SK-N-SH (cell line): ENCODE data around the gene KIAA0513. TPM values are rescaled to one million over a fixed set of nuclear protein-coding genes. Genes with fewer than 3 reads are reported as not detected.

ENCODE experiments used
- CTCF ChIA-PET: fragments of 300-600, 350-600 bp; formaldehyde crosslinking; extraction: SDS; loops from one replicate; lab custom pipeline; 2021; lab: Yijun Ruan, JAX
- POLR2A ChIA-PET: fragments of 350-600 bp; sonication (Branson Sonifier 250); formaldehyde crosslinking; extraction: SDS; loops from one replicate; lab custom pipeline; 2020; ENCODE audit warnings: antibody characterized with exemption, inconsistent platforms; lab: Yijun Ruan, JAX
- DNase-seq: peaks from one replicate; pipeline ENCODE4 v3.0.0; 2012
- H2AFZ ChIP-seq: fragments of 200-600 bp; sonication (generic); 2 replicates; pipeline ENCODE4 v1.8.1; 2016; ENCODE audit warnings: antibody characterized with exemption, mild to moderate bottlenecking, low read depth
- H3F3A ChIP-seq: fragments of 200-600 bp; sonication (generic); replicated peaks from 2 replicates; pipeline ENCODE3; 2016; ENCODE audit warnings: antibody characterized with exemption, mild to moderate bottlenecking; ENCODE audit not compliant: insufficient read depth
- H3K27ac ChIP-seq, 2 experiments: fragments of 200-500 bp in 1 of 2; fragments of 200-600 bp in 1 of 2; sonication (Bioruptor generic) in 1 of 2; sonication (generic), shearing (Covaris generic) in 1 of 2; 2 replicates each; pipeline versions ENCODE4 v1.5.1 to v1.6.1; 2014 to 2016; ENCODE audit warnings: low read depth in 2 of 2, inconsistent platforms in 1 of 2, low read length in 1 of 2, mild to moderate bottlenecking in 1 of 2, mixed read lengths in 1 of 2
- H3K27me3 ChIP-seq: fragments of 200-600 bp; sonication (generic), shearing (Covaris generic); 2 replicates; pipeline ENCODE4 v1.6.1; 2016; ENCODE audit warnings: mixed run types; ENCODE audit not compliant: insufficient read depth
- H3K36me3 ChIP-seq, 2 experiments: fragments of 200-500 bp in 1 of 2; fragments of 200-600 bp in 1 of 2; sonication (Bioruptor generic) in 1 of 2; sonication (generic) in 1 of 2; replicated peaks in 1 of 2; 2 replicates each; pipeline versions ENCODE3 to v1.5.1; 2014 to 2016; ENCODE audit warnings: low read length in 1 of 2, mild to moderate bottlenecking in 1 of 2; ENCODE audit not compliant: insufficient read depth in 2 of 2, control insufficient read depth in 1 of 2
- H3K4me1 ChIP-seq, 2 experiments: fragments of 200-500 bp in 1 of 2; fragments of 200-600 bp in 1 of 2; sonication (Bioruptor generic) in 1 of 2; sonication (generic), shearing (Covaris generic) in 1 of 2; 2 replicates each; pipeline versions ENCODE4 v1.5.1 to v1.6.1; 2014 to 2016; ENCODE audit warnings: low read depth in 1 of 2, low read length in 1 of 2, mixed run types in 1 of 2; ENCODE audit not compliant: insufficient read depth in 2 of 2, control insufficient read depth in 1 of 2
- H3K4me2 ChIP-seq: fragments of 200-600 bp; sonication (generic), shearing (Covaris generic); 2 replicates; pipeline ENCODE4 v1.6.1; 2017; ENCODE audit warnings: mixed run types
- H3K4me3 ChIP-seq, 2 experiments: fragments of 200-500 bp in 1 of 2; fragments of 200-600 bp in 1 of 2; sonication (Bioruptor generic) in 1 of 2; sonication (generic), shearing (Covaris generic) in 1 of 2; 2 replicates each; pipeline versions ENCODE4 v1.5.1 to v1.8.1; 2014 to 2016; ENCODE audit warnings: low read depth in 2 of 2, inconsistent platforms in 1 of 2, low read length in 1 of 2, mild to moderate bottlenecking in 1 of 2, mixed read lengths in 1 of 2, moderate library complexity in 1 of 2
- H3K79me2 ChIP-seq: fragments of 200-600 bp; sonication (generic); 2 replicates; pipeline ENCODE4 v1.8.1; 2017; ENCODE audit warnings: mild to moderate bottlenecking; ENCODE audit not compliant: insufficient read depth
- H3K9ac ChIP-seq: fragments of 200-600 bp; sonication (generic); 2 replicates; pipeline ENCODE4 v1.6.1; 2017; ENCODE audit warnings: mixed run types
- H3K9me2 ChIP-seq: fragments of 200-600 bp; sonication (generic); 2 replicates; pipeline ENCODE4 v1.6.1; 2017; ENCODE audit warnings: mixed run types
- H3K9me3 ChIP-seq: fragments of 200-600 bp; sonication (generic); 2 replicates; pipeline ENCODE4 v1.6.1; 2017; ENCODE audit warnings: mixed run types, mild to moderate bottlenecking, moderate library complexity
- H4K20me1 ChIP-seq: fragments of 200-600 bp; sonication (generic); 2 replicates; pipeline ENCODE4 v1.6.1; 2017; ENCODE audit warnings: mild to moderate bottlenecking, mixed run types; ENCODE audit not compliant: insufficient read depth
- CHD2 ChIP-seq: fragments of 150-350 bp; IDR thresholded peaks from 2 replicates; pipeline ENCODE4 v1.6.1; 2018; ENCODE audit warnings: low read length; ENCODE audit not compliant: partially characterized antibody
- ELF1 ChIP-seq: IDR thresholded peaks from 2 replicates; pipeline ENCODE4 v1.4.0; 2012
- FOXM1 ChIP-seq: IDR thresholded peaks from 2 replicates; pipeline ENCODE4 v1.4.0; 2012; ENCODE audit warnings: low read depth, mild to moderate bottlenecking
- JUND ChIP-seq: IDR thresholded peaks from 2 replicates; pipeline ENCODE4 v1.4.0; 2012
- MEF2A ChIP-seq: IDR thresholded peaks from 2 replicates; pipeline ENCODE4 v1.4.0; 2012; ENCODE audit warnings: low read depth, borderline replicate concordance
- NRF1 ChIP-seq: IDR thresholded peaks from 2 replicates; pipeline ENCODE4 v1.6.1; 2012; ENCODE audit warnings: low read depth, mild to moderate bottlenecking, low read length
- POLR2AphosphoS5 ChIP-seq: IDR thresholded peaks from 2 replicates; pipeline ENCODE4 v1.6.1; 2012; ENCODE audit warnings: low read depth, low read length
- RAD21 ChIP-seq: IDR thresholded peaks from 2 replicates; pipeline ENCODE4 v1.6.1; 2012; ENCODE audit warnings: mild to moderate bottlenecking, low read length
- RCOR1 ChIP-seq: fragments of 150-350 bp; IDR thresholded peaks from 2 replicates; pipeline ENCODE4 v1.6.1; 2017; ENCODE audit warnings: antibody characterized with exemption, low read length
- RFX5 ChIP-seq: IDR thresholded peaks from 2 replicates; pipeline ENCODE4 v1.6.1; 2012; ENCODE audit warnings: mild to moderate bottlenecking, improper control_type of control experiment, low read length
- RXRA ChIP-seq: IDR thresholded peaks from 2 replicates; pipeline ENCODE4 v1.4.0; 2012; ENCODE audit warnings: low read depth, mild to moderate bottlenecking, borderline replicate concordance
- TAF1 ChIP-seq: IDR thresholded peaks from 2 replicates; pipeline ENCODE4 v1.6.1; 2012; ENCODE audit warnings: low read depth, mild to moderate bottlenecking, low read length, moderate library complexity, borderline replicate concordance
- YY1 ChIP-seq: IDR thresholded peaks from 2 replicates; pipeline ENCODE4 v1.4.0; 2012; ENCODE audit warnings: low read depth, mild to moderate bottlenecking
- WGBS: methylation state at CpG from one replicate; pipeline ENCODE4 v1.1.6; 2017; ENCODE audit warnings: low lambda C conversion rate; 5-methylcytosine and 5-hydroxymethylcytosine counted together
- polyA plus RNA-seq, 3 experiments: library from polyadenylated mRNA; depleted of rRNA; stranded (reverse); fragments of >200 nt; gene quantifications; 2 replicates each; pipeline ENCODE4 v1.2.3, GENCODE V29; 2012
- TF ChIP-seq, protein P1 (sequence below): fragments of 150-350 bp; IDR thresholded peaks from 2 replicates; pipeline ENCODE4 v1.6.1; 2016; ENCODE audit warnings: mild to moderate bottlenecking, low read depth, low read length
- TF ChIP-seq, protein P2 (sequence below): IDR thresholded peaks from 2 replicates; pipeline ENCODE4 v1.6.1; 2012; ENCODE audit warnings: mild to moderate bottlenecking, low read depth, low read length, moderate library complexity
- TF ChIP-seq, protein P3 (sequence below): IDR thresholded peaks from 2 replicates; pipeline ENCODE4 v1.4.0; 2012; ENCODE audit warnings: low read depth, borderline replicate concordance
- TF ChIP-seq, protein P4 (sequence below): IDR thresholded peaks from 2 replicates; pipeline ENCODE4 v1.4.0; 2012; ENCODE audit warnings: low read depth, borderline replicate concordance

The KIAA0513 gene
- polyA plus RNA-seq, 1 of the 3 experiments (the other 2 are of a cell fraction) = 6.5 TPM

DNA sequence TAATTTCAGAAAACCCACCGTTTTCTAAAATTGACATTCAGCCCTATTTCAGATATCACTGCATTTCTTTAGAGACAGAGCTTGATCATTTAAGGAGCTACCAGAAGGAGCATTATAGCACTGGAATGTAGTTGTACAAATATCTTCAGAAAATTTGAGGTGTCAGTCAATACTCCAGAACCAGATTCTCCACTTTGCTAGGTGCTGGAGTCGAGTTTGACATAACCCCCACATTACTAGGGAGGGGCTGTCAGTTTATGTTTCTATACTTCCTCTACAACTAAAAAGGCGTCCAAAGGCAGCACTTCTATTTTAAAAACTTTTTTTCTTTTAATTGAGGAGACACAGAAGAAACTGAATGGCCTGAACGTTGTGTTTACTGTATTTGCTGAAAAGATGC is 892 bp upstream of the KIAA0513 start:
- 76% methylated on average over 4 of the region's 4 CpGs for WGBS
- peaks cover 15 to 20% of the 10 kb centered on the region in 2 experiments for H3K4me1 ChIP-seq
- H3F3A ChIP-seq = peaks cover 23% of the 10 kb centered on the region
- peaks cover 7% of the 10 kb centered on the region; the same call in 1 of the 2 replicates for H3K79me2 ChIP-seq
- H2AFZ ChIP-seq = peak overlapping the region; percentile 76; the same call in 1 of the 2 replicates
- H3K27ac ChIP-seq = peak overlapping the region in 1 of 2 experiments; percentile 59; a peak in 2 of 4 replicates
- no peaks in the 10 kb centered on the region for H3K9me3 ChIP-seq
- POLR2A ChIA-PET = no interaction called here
- H3K9ac ChIP-seq = peak overlapping the region; percentile 85
- no peaks in the 10 kb centered on the region for H3K27me3 ChIP-seq
- no peaks in the 10 kb centered on the region for H4K20me1 ChIP-seq
- TF ChIP-seq TAF1 (no peak), FOXM1 (no peak), CHD2 (no peak), ELF1 (no peak), RXRA (no peak), NRF1 (no peak), RCOR1 (no peak), RFX5 (no peak), RAD21 (no peak), MEF2A (no peak), JUND (no peak), YY1 (no peak), POLR2AphosphoS5 (no peak)
- TF ChIP-seq, protein P1, sequence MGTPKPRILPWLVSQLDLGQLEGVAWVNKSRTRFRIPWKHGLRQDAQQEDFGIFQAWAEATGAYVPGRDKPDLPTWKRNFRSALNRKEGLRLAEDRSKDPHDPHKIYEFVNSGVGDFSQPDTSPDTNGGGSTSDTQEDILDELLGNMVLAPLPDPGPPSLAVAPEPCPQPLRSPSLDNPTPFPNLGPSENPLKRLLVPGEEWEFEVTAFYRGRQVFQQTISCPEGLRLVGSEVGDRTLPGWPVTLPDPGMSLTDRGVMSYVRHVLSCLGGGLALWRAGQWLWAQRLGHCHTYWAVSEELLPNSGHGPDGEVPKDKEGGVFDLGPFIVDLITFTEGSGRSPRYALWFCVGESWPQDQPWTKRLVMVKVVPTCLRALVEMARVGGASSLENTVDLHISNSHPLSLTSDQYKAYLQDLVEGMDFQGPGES = no peak
- TF ChIP-seq, protein P2, sequence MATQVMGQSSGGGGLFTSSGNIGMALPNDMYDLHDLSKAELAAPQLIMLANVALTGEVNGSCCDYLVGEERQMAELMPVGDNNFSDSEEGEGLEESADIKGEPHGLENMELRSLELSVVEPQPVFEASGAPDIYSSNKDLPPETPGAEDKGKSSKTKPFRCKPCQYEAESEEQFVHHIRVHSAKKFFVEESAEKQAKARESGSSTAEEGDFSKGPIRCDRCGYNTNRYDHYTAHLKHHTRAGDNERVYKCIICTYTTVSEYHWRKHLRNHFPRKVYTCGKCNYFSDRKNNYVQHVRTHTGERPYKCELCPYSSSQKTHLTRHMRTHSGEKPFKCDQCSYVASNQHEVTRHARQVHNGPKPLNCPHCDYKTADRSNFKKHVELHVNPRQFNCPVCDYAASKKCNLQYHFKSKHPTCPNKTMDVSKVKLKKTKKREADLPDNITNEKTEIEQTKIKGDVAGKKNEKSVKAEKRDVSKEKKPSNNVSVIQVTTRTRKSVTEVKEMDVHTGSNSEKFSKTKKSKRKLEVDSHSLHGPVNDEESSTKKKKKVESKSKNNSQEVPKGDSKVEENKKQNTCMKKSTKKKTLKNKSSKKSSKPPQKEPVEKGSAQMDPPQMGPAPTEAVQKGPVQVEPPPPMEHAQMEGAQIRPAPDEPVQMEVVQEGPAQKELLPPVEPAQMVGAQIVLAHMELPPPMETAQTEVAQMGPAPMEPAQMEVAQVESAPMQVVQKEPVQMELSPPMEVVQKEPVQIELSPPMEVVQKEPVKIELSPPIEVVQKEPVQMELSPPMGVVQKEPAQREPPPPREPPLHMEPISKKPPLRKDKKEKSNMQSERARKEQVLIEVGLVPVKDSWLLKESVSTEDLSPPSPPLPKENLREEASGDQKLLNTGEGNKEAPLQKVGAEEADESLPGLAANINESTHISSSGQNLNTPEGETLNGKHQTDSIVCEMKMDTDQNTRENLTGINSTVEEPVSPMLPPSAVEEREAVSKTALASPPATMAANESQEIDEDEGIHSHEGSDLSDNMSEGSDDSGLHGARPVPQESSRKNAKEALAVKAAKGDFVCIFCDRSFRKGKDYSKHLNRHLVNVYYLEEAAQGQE = no peak
- TF ChIP-seq, protein P3, sequence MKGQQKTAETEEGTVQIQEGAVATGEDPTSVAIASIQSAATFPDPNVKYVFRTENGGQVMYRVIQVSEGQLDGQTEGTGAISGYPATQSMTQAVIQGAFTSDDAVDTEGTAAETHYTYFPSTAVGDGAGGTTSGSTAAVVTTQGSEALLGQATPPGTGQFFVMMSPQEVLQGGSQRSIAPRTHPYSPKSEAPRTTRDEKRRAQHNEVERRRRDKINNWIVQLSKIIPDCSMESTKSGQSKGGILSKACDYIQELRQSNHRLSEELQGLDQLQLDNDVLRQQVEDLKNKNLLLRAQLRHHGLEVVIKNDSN = no peak
- TF ChIP-seq, protein P4, sequence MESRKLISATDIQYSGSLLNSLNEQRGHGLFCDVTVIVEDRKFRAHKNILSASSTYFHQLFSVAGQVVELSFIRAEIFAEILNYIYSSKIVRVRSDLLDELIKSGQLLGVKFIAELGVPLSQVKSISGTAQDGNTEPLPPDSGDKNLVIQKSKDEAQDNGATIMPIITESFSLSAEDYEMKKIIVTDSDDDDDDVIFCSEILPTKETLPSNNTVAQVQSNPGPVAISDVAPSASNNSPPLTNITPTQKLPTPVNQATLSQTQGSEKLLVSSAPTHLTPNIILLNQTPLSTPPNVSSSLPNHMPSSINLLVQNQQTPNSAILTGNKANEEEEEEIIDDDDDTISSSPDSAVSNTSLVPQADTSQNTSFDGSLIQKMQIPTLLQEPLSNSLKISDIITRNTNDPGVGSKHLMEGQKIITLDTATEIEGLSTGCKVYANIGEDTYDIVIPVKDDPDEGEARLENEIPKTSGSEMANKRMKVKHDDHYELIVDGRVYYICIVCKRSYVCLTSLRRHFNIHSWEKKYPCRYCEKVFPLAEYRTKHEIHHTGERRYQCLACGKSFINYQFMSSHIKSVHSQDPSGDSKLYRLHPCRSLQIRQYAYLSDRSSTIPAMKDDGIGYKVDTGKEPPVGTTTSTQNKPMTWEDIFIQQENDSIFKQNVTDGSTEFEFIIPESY = no peak
- H3K4me2 ChIP-seq = peak overlapping the region; percentile 97
- H3K36me3 ChIP-seq = no peaks in the 10 kb centered on the region
- DNase-seq = no peak
- peak overlapping the region; percentile 63 to 78; a peak in 3 of 4 replicates for H3K4me3 ChIP-seq
- CTCF ChIA-PET = interaction anchor here (1.7 to 2.3 kb wide), 2 partner anchors 55 to 60 kb away, joined by 6 to 8 read pairs; no protein-coding TSS in a partner anchor
- H3K9me2 ChIP-seq = no peaks in the 10 kb centered on the region
